ENCODE results near the gene ADGRB3. TPM values are rescaled to one million over a fixed set of nuclear protein-coding genes. Genes with fewer than 3 reads are reported as not detected.

The ADGRB3 gene
- total and polyA plus RNA-seq, 4 donors: 0.21 to 2.3 (median 0.48) TPM

DNA sequence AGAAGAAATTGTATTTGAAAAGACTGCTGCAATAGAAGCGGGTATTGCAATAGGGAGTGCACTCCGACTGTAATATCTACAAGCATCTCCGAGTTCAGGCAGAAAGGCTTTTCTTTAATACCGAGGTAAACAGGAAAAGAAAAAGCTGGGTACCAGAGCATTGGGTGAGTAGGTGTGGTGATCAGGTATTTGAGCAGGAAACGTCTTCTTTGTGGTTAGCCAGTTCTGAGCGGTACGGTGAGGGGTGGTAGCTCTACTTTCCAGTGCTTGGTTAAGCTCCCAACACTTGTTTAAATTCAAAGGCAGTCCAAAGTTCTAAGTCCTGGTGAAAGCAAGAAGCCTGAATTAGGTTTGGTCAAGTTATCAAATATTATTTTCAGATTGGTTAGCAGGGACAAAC is 757.7 kb downstream of the ADGRB3 start:
- WGBS: 72% methylated on average over 7 of the region's 7 CpGs
- Histone ChIP-seq H3K27me3 (ENCODE audit: control insufficient read depth in 4 of 4, insufficient read depth in 4 of 4, low read length in 3 of 4) (no peaks in the 10 kb centered on the region), H3K4me1 (ENCODE audit: control insufficient read depth in 4 of 4, insufficient read depth in 4 of 4, low read length in 3 of 4) (no peaks in the 10 kb centered on the region), H3K9me3 (ENCODE audit: control insufficient read depth in 4 of 4, low read length in 3 of 4) (no peaks in the 10 kb centered on the region), H3K27ac (ENCODE audit: low read depth in 1 of 2, low read length in 2 of 2) (no peak overlapping the region), H3K9ac (ENCODE audit: low read depth in 1 of 2, low read length in 2 of 2) (no peak overlapping the region), H3K36me3 (ENCODE audit: control insufficient read depth in 4 of 4, insufficient read depth in 3 of 4, low read depth in 1 of 4, low read length in 3 of 4) (no peaks in the 10 kb centered on the region), H3K4me3 (ENCODE audit: low read depth in 1 of 3, low read length in 3 of 3) (no peak overlapping the region)
- no peak for DNase-seq (ENCODE audit: low spot score)
- TF ChIP-seq YY1 (IDR thresholded peaks at IDR 0.05) (no peak), FOXA1 (IDR thresholded peaks at IDR 0.05) (no peak), CTCF (IDR thresholded peaks at IDR 0.05; ENCODE audit: low read depth, low read length, missing input control) (no peak), MAX (IDR thresholded peaks at IDR 0.05) (no peak), TAF1 (conservative IDR thresholded peaks at IDR 0.05) (no peak)

DNA sequence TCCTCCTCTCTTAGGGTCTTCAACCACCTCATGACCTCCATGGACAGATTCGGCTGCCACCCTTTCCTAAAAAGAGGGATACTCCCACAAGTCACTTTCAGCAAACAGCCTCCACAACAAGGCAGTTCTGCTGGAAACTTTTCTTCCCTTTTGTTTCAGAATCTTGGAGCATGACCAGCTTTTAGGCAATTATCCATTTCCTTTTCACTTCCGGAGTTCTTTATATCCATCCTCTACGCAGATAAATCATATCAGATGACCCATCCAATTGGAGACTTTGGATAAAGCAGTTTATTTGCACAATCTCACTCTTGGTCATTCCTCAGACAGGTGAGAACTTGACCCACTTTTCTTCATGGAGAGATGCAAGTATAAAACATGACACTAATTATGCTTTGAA is 763.2 kb downstream of the ADGRB3 start:
- no peaks in the 10 kb centered on the region for H3K36me3 ChIP-seq (ENCODE audit: control insufficient read depth in 4 of 4, insufficient read depth in 3 of 4, low read depth in 1 of 4, low read length in 3 of 4)
- H3K4me3 ChIP-seq (ENCODE audit: low read depth in 1 of 3, low read length in 3 of 3): no peak overlapping the region
- no peak overlapping the region for H3K27ac ChIP-seq (ENCODE audit: low read depth in 1 of 2, low read length in 2 of 2)
- DNase-seq (ENCODE audit: low spot score): no peak
- H3K9me3 ChIP-seq (ENCODE audit: control insufficient read depth in 4 of 4, low read length in 3 of 4): no peaks in the 10 kb centered on the region
- WGBS: 48% methylated on average over 3 of the region's 3 CpGs
- no peaks in the 10 kb centered on the region for H3K27me3 ChIP-seq (ENCODE audit: control insufficient read depth in 4 of 4, insufficient read depth in 4 of 4, low read length in 3 of 4)
- no peaks in the 10 kb centered on the region for H3K4me1 ChIP-seq (ENCODE audit: control insufficient read depth in 4 of 4, insufficient read depth in 4 of 4, low read length in 3 of 4)
- no peak overlapping the region for H3K9ac ChIP-seq (ENCODE audit: low read depth in 1 of 2, low read length in 2 of 2)
- TF ChIP-seq YY1 (IDR thresholded peaks at IDR 0.05) (no peak), SP1 (IDR thresholded peaks at IDR 0.05) (no peak), NR2F2 (IDR thresholded peaks at IDR 0.05) (no peak), HNF4G (IDR thresholded peaks at IDR 0.05) (no peak), GABPA (IDR thresholded peaks at IDR 0.05 in 1 of 2, conservative IDR thresholded peaks at IDR 0.05 in 1 of 2) (no peak), HNF4A (conservative IDR thresholded peaks at IDR 0.05) (no peak), RXRA (IDR thresholded peaks at IDR 0.05) (no peak), CTCF (IDR thresholded peaks at IDR 0.05; ENCODE audit: low read depth, low read length, missing input control) (no peak), MAX (IDR thresholded peaks at IDR 0.05) (no peak)
- TF ChIP-seq, protein P1, sequence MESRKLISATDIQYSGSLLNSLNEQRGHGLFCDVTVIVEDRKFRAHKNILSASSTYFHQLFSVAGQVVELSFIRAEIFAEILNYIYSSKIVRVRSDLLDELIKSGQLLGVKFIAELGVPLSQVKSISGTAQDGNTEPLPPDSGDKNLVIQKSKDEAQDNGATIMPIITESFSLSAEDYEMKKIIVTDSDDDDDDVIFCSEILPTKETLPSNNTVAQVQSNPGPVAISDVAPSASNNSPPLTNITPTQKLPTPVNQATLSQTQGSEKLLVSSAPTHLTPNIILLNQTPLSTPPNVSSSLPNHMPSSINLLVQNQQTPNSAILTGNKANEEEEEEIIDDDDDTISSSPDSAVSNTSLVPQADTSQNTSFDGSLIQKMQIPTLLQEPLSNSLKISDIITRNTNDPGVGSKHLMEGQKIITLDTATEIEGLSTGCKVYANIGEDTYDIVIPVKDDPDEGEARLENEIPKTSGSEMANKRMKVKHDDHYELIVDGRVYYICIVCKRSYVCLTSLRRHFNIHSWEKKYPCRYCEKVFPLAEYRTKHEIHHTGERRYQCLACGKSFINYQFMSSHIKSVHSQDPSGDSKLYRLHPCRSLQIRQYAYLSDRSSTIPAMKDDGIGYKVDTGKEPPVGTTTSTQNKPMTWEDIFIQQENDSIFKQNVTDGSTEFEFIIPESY (IDR thresholded peaks at IDR 0.05): no peak
- TF ChIP-seq, protein P2, sequence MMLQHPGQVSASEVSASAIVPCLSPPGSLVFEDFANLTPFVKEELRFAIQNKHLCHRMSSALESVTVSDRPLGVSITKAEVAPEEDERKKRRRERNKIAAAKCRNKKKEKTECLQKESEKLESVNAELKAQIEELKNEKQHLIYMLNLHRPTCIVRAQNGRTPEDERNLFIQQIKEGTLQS (IDR thresholded peaks at IDR 0.05): no peak
